HG02981 (cell line): ENCODE data around the gene OR8B8.
A peak's percentile ranks its signal among the peaks of the same experiment; 100 is the strongest.
"Not testable (repeated sequence)": the region's sequence is repeated elsewhere in the genome, so short reads cannot be mapped to it uniquely, and the experiment has no call there.

Experiments
- ATAC-seq: cut with Tn5 transposase; IDR thresholded peaks from one replicate; pipeline ENCODE4 v1.9.1; 2021; ENCODE audit warnings: mild to moderate bottlenecking, moderate library complexity; ENCODE audit not compliant: unreplicated experiment

OR8B8 gene

DNA sequence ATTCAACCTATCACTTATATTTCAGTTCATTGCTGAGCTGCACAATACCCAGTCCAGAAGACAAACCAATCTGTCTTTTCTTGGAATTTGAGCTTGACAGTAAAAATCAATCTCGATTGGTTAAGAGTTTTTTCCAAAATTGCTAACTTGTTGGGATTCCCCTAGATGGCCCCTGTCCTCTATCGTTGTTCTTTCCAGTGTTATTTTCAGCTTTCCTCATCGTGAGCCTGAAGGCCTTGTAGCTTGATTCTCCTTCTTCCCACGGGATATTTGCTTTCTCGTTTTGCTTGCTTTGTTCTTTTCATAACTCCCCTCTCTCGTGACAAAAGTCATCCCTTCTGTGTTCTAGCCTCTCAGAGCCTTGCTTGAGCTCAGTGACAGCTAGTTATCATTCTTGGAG, 3.1 kb downstream of the OR8B8 start:
- ATAC-seq: no peak

GRCh38 chr11:124441519-124441918, 4.0 kb downstream of the OR8B8 start:
- no peak for ATAC-seq

GRCh38 chr11:124441081-124441480, 4.4 kb downstream of the OR8B8 start:
- ATAC-seq: no peak

- ATAC-seq: no peak
These were observed 4.9 kb downstream of the OR8B8 start for GRCh38 chr11:124440608-124441007.

GRCh38 chr11:124434699-124435098, 10.8 kb downstream of the OR8B8 start:
- no peak for ATAC-seq

DNA sequence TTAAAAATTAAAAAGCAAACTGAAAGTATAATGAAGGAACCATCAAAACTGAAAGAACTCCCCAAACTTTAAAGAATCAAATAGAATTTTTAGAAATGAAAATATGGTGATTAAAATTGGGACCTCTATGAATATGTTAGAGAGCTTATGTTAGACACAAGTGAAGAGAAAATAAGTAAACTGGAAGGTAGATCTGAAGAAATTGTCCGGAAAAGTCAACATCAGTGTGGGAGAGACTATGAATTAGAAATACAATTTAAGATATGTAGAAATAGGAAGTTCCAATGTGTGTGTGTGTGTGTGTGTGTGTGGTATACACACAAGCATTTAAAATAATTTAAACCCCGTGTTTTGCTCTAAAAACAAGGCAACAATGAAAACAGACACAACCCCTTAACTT, 15.9 kb downstream of the OR8B8 start:
- ATAC-seq: no peak

DNA sequence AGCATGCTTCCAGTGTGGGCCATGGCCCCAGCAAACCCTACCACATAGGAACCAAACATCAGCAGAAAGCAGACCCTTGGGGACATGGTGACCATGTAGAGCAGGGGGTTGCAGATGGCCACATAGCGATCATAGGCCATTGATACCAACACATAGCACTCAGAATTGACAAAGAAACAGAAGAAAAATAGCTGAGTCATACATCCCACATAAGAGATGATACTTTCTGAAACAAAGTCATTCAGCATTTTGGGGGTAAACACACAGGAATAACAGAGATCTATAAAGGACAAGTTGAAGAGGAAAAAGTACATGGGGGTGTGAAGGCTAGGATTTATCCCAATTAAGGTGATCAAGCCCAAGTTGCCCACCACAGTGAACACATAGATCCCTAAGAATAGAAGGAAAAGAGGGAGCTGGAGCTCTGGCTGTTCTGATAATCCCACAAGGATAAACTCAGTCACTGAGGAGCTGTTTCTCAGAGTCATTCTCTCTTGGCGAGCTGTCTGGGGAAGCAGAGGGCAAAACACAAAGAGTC, 21.0 kb downstream of the OR8B8 start, which contains the start of gene OR8B4:
Gene OR8B4 (minus strand): TSS at position 488 of the 538 bp plus-strand sequence. CDS start 0 bp downstream, at position 488.
- ATAC-seq: no peak

DNA sequence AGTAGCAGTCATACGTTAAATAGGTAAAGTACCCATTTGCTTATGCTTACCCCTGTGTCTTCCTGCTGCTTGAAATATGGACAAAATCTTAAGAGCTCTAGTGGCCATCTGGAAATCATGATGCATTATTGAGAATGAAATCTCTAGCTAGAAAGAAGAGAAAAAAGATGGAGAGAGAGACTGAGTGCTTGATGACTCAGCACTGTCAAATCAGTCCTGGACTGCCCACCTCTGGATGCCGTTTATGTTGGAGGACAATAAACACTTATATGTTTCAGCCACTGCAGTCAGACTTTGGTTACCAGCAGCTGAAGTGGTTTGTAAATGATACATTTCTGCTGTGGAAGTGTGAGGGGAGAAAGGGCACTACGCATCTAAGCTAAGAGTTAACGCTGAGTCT, 24.5 kb downstream of the OR8B8 start:
- no peak for ATAC-seq

DNA sequence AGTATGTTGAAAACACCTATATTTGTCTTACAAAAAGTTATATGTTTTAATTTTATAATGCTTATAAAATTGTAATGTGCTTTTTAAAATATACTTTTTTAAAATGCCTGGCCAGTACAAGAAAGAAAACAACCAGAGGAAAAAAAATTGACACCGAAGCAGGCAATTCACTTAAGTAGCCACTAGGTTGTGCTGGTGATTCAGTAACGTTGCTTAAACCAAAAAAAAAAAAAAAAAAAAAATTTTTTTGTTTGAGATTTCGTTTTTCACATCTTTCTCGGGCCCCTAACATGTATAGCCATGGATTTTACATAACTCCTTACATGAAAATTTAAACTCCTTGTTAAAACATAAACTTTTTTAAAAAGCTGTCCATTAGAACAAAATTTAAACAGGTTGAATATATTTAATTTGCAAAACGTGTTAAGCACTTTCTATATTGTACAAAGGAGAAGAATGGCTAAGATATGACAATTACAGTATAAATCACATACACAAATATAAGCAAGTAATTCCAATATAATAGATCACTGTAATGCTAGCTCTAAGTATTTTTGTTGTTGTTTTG, 30.1 kb downstream of the OR8B8 start:
- ATAC-seq: no peak

DNA sequence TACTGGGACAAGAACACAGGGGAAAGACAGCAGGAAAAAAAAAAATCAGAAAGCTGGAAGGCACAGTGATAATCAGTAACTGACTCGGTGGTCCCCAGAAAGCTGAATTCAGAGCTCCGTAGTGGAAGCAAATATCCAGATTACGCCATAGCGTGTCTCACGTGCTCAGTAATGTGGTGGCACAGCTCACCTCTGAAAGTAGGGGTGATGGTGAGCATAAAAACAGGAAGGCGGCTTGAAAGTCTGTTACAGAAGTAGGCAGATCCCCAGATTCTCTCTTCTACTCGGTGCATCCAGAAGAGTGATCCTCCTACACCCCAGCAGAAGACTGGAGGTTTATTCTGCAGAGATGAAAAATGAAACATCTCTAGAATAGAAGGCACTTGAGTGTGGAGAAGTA, 35.6 kb downstream of the OR8B8 start:
- ATAC-seq: no peak

DNA sequence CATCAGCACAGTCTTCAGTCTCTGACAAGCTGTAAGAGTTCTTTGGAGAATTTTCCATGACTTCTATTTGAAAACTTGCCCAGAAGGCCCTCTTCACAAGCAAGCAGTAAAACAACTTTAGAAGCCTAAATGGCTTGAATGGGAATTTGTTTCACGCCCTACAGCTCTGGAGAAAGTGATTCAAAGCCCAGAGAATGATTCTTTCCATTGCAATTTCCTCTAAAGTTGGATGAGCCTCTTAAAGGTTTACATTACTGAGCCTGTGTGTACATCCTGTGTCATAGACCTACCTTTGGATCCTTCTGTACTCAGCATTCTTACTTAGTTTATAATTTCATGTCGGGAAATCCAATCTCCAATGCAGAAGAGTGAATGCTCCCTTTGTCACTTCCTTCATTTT, 39.9 kb downstream of the OR8B8 start:
- ATAC-seq: no peak

DNA sequence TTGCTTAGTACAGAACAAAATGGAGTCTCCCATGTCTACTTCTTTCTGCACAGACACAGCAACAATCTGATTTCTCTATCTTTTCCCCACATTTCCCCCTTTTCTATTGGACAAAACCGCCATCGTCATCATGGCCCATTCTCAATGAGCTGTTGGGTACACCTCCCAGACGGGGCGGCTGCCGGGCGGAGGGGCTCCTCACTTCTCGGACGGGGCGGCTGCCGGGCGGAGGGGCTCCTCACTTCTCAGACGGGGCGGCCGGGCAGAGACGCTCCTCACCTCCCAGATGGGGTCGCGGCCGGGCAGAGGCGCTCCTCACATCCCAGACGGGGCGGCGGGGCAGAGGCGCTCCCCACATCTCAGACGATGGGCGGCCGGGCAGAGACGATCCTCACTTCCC, 42.3 kb downstream of the OR8B8 start:
- ATAC-seq: not testable (repeated sequence)

- ATAC-seq: peak; percentile 95
These were observed 43.1 kb downstream of the OR8B8 start for GRCh38 chr11:124402326-124402922.

GRCh38 chr11:124398924-124399323, 46.6 kb downstream of the OR8B8 start, which contains the start of gene OR8B3:
Gene OR8B3 (minus strand): TSS chr11:124399024. CDS start chr11:124397351, 1,673 bp downstream.
- no peak for ATAC-seq

DNA sequence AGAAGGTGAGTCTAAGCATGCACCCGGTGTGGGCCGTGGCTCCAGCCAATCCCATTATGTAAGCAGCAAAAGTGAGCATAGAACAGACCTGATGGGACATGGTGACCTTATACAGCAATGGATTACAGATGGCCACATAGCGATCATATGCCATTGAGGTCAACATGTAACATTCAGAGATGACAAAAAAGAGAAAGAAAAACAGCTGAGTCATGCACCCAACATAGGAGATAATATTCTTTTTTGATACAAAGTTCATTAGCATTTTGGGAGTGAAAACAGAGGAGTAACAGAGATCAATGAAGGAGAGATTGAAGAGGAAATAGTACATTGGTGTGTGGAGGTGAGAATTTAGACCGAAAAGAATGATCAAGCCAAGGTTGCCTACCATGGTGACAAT, 48.6 kb downstream of the OR8B8 start:
- ATAC-seq: not testable (repeated sequence)

DNA sequence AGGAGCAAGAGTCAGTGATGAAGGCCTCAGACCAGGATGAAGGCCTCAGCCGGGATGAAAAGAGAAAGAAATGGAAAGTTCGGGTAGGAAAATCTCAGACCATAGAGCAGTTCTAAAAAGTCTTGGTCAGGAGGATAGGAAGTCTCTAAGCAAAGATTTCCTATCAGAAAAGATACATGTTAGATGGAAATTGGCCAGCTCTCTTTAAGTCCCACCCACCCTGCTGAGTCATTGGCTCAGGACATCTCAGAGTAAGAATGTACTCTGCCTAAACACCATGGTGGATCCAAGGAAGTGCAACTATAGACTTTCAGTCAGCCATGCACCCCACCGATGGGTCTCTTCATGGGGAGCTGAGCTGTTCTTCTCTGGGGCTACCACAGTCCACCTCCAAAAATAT, 51.1 kb downstream of the OR8B8 start:
- ATAC-seq: no peak
